Measurements from ENCODE around the gene PGAM2. TPM values are rescaled to one million over a fixed set of nuclear protein-coding genes. Genes with fewer than 3 reads are reported as not detected.

PGAM2 gene
- total and polyA plus RNA-seq, 5 donors from 2014 or later = 1.1 TPM; not detected in 4

DNA sequence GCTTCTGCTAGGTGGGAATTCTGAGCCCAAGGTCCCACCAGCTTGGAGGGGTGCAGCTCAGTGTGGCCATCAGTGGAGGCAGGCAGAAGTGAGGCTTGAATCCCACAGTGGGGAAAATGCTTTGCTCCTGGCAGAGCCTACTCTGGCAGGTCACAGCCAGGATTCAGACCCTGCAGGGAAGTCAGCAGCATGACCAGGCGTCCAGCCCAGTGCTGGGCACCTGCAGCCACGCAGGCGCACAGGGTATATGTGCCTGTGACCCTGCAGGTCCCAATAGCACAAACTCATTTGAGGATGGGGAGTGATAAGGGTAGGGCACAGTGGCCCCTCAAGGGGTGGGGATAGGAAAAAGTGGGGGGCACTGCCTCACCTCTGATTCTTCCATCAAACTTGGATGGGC is 30.4 kb upstream of the PGAM2 start:
- Mint-ChIP-seq H3K27ac (peak overlapping the region in 1 of 3 donors; percentile 69), H3K4me1 (peaks cover 0 to 14% (median 10%) of the 10 kb centered on the region in 4 donors), H3K4me3 (no peak overlapping the region), H3K9me3 (no peaks in the 10 kb centered on the region), H3K27me3 (peaks cover 8% of the 10 kb centered on the region), H3K36me3 (no peaks in the 10 kb centered on the region)
- Histone ChIP-seq H3K9me3 (ENCODE audit: control insufficient read depth in 2 of 2, low read length in 2 of 2) (no peaks in the 10 kb centered on the region), H3K4me3 (ENCODE audit: low read depth, low read length) (no peak overlapping the region), H3K27me3 (ENCODE audit: control insufficient read depth, insufficient read depth, low read length) (no peaks in the 10 kb centered on the region), H3K36me3 (ENCODE audit: control insufficient read depth, insufficient read depth, low read length) (no peaks in the 10 kb centered on the region), H3K27ac (ENCODE audit: insufficient read depth, low read length, poor library complexity, severe bottlenecking) (no peak overlapping the region), H3K4me1 (ENCODE audit: control insufficient read depth, insufficient read depth, low read length, poor library complexity, severe bottlenecking) (peaks cover 5% of the 10 kb centered on the region)
- no peak for ATAC-seq (ENCODE audit: low read depth in 2 of 2)
- no peak for DNase-seq

GRCh38 chr7:44094883-44095592 is 29.7 kb upstream of the PGAM2 start:
- H3K27me3 ChIP-seq (ENCODE audit: control insufficient read depth, insufficient read depth, low read length) = no peaks in the 10 kb centered on the region
- no peaks in the 10 kb centered on the region for H3K9me3 Mint-ChIP-seq
- no peak for DNase-seq
- H3K4me1 Mint-ChIP-seq = peaks cover 0 to 14% (median 10%) of the 10 kb centered on the region in 4 donors
- H3K4me3 ChIP-seq (ENCODE audit: low read depth, low read length) = no peak overlapping the region
- H3K36me3 ChIP-seq (ENCODE audit: control insufficient read depth, insufficient read depth, low read length) = no peaks in the 10 kb centered on the region
- no peaks in the 10 kb centered on the region for H3K36me3 Mint-ChIP-seq
- peaks cover 8% of the 10 kb centered on the region for H3K27me3 Mint-ChIP-seq
- H3K27ac ChIP-seq (ENCODE audit: insufficient read depth, low read length, poor library complexity, severe bottlenecking) = no peak overlapping the region
- no peak for ATAC-seq (ENCODE audit: low read depth in 2 of 2)
- no peaks in the 10 kb centered on the region for H3K9me3 ChIP-seq (ENCODE audit: control insufficient read depth in 2 of 2, low read length in 2 of 2)
- H3K4me1 ChIP-seq (ENCODE audit: control insufficient read depth, insufficient read depth, low read length, poor library complexity, severe bottlenecking) = peaks cover 5% of the 10 kb centered on the region
- no peak overlapping the region for H3K4me3 Mint-ChIP-seq
- H3K27ac Mint-ChIP-seq = peak overlapping the region in 1 of 3 donors; percentile 69

GRCh38 chr7:44094365-44094764 is 29.0 kb upstream of the PGAM2 start:
- H3K27me3 ChIP-seq (ENCODE audit: control insufficient read depth, insufficient read depth, low read length) = no peaks in the 10 kb centered on the region
- DNase-seq = no peak
- Mint-ChIP-seq H3K4me1 (peaks cover 0 to 14% (median 10%) of the 10 kb centered on the region in 4 donors), H3K9me3 (no peaks in the 10 kb centered on the region), H3K4me3 (no peak overlapping the region), H3K36me3 (no peaks in the 10 kb centered on the region), H3K27me3 (peaks cover 8% of the 10 kb centered on the region), H3K27ac (no peak overlapping the region)
- no peaks in the 10 kb centered on the region for H3K36me3 ChIP-seq (ENCODE audit: control insufficient read depth, insufficient read depth, low read length)
- H3K27ac ChIP-seq (ENCODE audit: insufficient read depth, low read length, poor library complexity, severe bottlenecking) = no peak overlapping the region
- peaks cover 5% of the 10 kb centered on the region for H3K4me1 ChIP-seq (ENCODE audit: control insufficient read depth, insufficient read depth, low read length, poor library complexity, severe bottlenecking)
- H3K4me3 ChIP-seq (ENCODE audit: low read depth, low read length) = no peak overlapping the region
- ATAC-seq (ENCODE audit: low read depth in 2 of 2) = no peak
- no peaks in the 10 kb centered on the region for H3K9me3 ChIP-seq (ENCODE audit: control insufficient read depth in 2 of 2, low read length in 2 of 2)

GRCh38 chr7:44093102-44093641 is 27.8 kb upstream of the PGAM2 start:
- Mint-ChIP-seq H3K4me1 (peaks cover 0 to 14% (median 10%) of the 10 kb centered on the region in 4 donors), H3K9me3 (no peaks in the 10 kb centered on the region), H3K36me3 (no peaks in the 10 kb centered on the region), H3K4me3 (no peak overlapping the region), H3K27ac (no peak overlapping the region), H3K27me3 (peaks cover 12% of the 10 kb centered on the region)
- Histone ChIP-seq H3K27me3 (ENCODE audit: control insufficient read depth, insufficient read depth, low read length) (no peaks in the 10 kb centered on the region), H3K36me3 (ENCODE audit: control insufficient read depth, insufficient read depth, low read length) (no peaks in the 10 kb centered on the region), H3K27ac (ENCODE audit: insufficient read depth, low read length, poor library complexity, severe bottlenecking) (no peak overlapping the region), H3K9me3 (ENCODE audit: control insufficient read depth in 2 of 2, low read length in 2 of 2) (no peaks in the 10 kb centered on the region), H3K4me3 (ENCODE audit: low read depth, low read length) (no peak overlapping the region), H3K4me1 (ENCODE audit: control insufficient read depth, insufficient read depth, low read length, poor library complexity, severe bottlenecking) (peaks cover 5% of the 10 kb centered on the region)
- no peak for ATAC-seq (ENCODE audit: low read depth in 2 of 2)
- no peak for DNase-seq

- peaks cover 0 to 10% (median 0%) of the 10 kb centered on the region in 4 donors for H3K4me1 Mint-ChIP-seq
- no peak overlapping the region for H3K27ac Mint-ChIP-seq
- no peak overlapping the region for H3K27ac ChIP-seq (ENCODE audit: insufficient read depth, low read length, poor library complexity, severe bottlenecking)
These were observed 22.8 kb upstream of the PGAM2 start for GRCh38 chr7:44087911-44088838.

GRCh38 chr7:44086627-44087026 is 21.3 kb upstream of the PGAM2 start:
- H3K4me1 Mint-ChIP-seq = peaks cover 0 to 16% (median 2%) of the 10 kb centered on the region in 4 donors
- H3K4me1 ChIP-seq (ENCODE audit: control insufficient read depth, insufficient read depth, low read length, poor library complexity, severe bottlenecking) = peaks cover 7% of the 10 kb centered on the region
- no peak overlapping the region for H3K27ac Mint-ChIP-seq
- H3K4me3 Mint-ChIP-seq = no peak overlapping the region
- ATAC-seq (ENCODE audit: low read depth in 2 of 2) = no peak
- no peaks in the 10 kb centered on the region for H3K9me3 Mint-ChIP-seq
- no peaks in the 10 kb centered on the region for H3K27me3 ChIP-seq (ENCODE audit: control insufficient read depth, insufficient read depth, low read length)
- H3K36me3 ChIP-seq (ENCODE audit: control insufficient read depth, insufficient read depth, low read length) = no peaks in the 10 kb centered on the region
- H3K4me3 ChIP-seq (ENCODE audit: low read depth, low read length) = no peak overlapping the region
- no peak for DNase-seq
- no peak overlapping the region for H3K27ac ChIP-seq (ENCODE audit: insufficient read depth, low read length, poor library complexity, severe bottlenecking)
- no peaks in the 10 kb centered on the region for H3K36me3 Mint-ChIP-seq
- H3K9me3 ChIP-seq (ENCODE audit: control insufficient read depth in 2 of 2, low read length in 2 of 2) = no peaks in the 10 kb centered on the region
- peaks cover 4% of the 10 kb centered on the region for H3K27me3 Mint-ChIP-seq

More at GRCh38 chr7:44087911-44088838, 22.8 kb upstream of the PGAM2 start:
- ATAC-seq (ENCODE audit: low read depth in 2 of 2) (no peak), DNase-seq (no peak)
- Histone ChIP-seq H3K4me3 (ENCODE audit: low read depth, low read length) (no peak overlapping the region), H3K27me3 (ENCODE audit: control insufficient read depth, insufficient read depth, low read length) (no peaks in the 10 kb centered on the region), H3K36me3 (ENCODE audit: control insufficient read depth, insufficient read depth, low read length) (no peaks in the 10 kb centered on the region), H3K4me1 (ENCODE audit: control insufficient read depth, insufficient read depth, low read length, poor library complexity, severe bottlenecking) (no peaks in the 10 kb centered on the region), H3K9me3 (ENCODE audit: control insufficient read depth in 2 of 2, low read length in 2 of 2) (no peaks in the 10 kb centered on the region)
- Mint-ChIP-seq H3K36me3 (no peaks in the 10 kb centered on the region), H3K9me3 (no peaks in the 10 kb centered on the region), H3K27me3 (peaks cover 4% of the 10 kb centered on the region), H3K4me3 (no peak overlapping the region)

GRCh38 chr7:44085546-44085945 is 20.2 kb upstream of the PGAM2 start:
- peaks cover 6 to 27% (median 10%) of the 10 kb centered on the region in 4 donors for H3K4me1 Mint-ChIP-seq
- DNase-seq = no peak
- peaks cover 2% of the 10 kb centered on the region for H3K36me3 ChIP-seq (ENCODE audit: control insufficient read depth, insufficient read depth, low read length)

More at GRCh38 chr7:44085546-44085945, 20.2 kb upstream of the PGAM2 start:
- no peak overlapping the region for H3K4me3 ChIP-seq (ENCODE audit: low read depth, low read length)
- Mint-ChIP-seq H3K36me3 (peaks cover 5% of the 10 kb centered on the region), H3K27me3 (peaks cover 4% of the 10 kb centered on the region), H3K4me3 (peak overlapping the region in 2 of 4 donors; percentile 38 to 58), H3K27ac (no peak overlapping the region), H3K9me3 (no peaks in the 10 kb centered on the region)
- no peaks in the 10 kb centered on the region for H3K9me3 ChIP-seq (ENCODE audit: control insufficient read depth in 2 of 2, low read length in 2 of 2)
- H3K27ac ChIP-seq (ENCODE audit: insufficient read depth, low read length, poor library complexity, severe bottlenecking) = no peak overlapping the region
- H3K27me3 ChIP-seq (ENCODE audit: control insufficient read depth, insufficient read depth, low read length) = no peaks in the 10 kb centered on the region
- H3K4me1 ChIP-seq (ENCODE audit: control insufficient read depth, insufficient read depth, low read length, poor library complexity, severe bottlenecking) = peaks cover 17% of the 10 kb centered on the region
- no peak for ATAC-seq (ENCODE audit: low read depth in 2 of 2)

Measured in CD4-positive, CD25-positive, alpha-beta regulatory T cell (primary cell).